Forelimb muscle (tissue), 1 donor: ENCODE measurements around the gene DBP. TPM values are rescaled to one million over a fixed set of nuclear protein-coding genes. Genes with fewer than 3 reads are reported as not detected.

Experiments
- polyA plus RNA-seq: library from polyadenylated mRNA; unstranded; fragments of 120-200 nt; gene quantifications from one replicate; pipeline ENCODE4 v1.2.1, GENCODE V29; 2013; ENCODE audit not compliant: insufficient read length

Gene DBP
- polyA plus RNA-seq, 1 donor = 5.2 TPM

Other genes with a start within 250 kb of the DBP start
- 109 TPM for gene KDELR1, start 245.8 kb downstream of the DBP start, polyA plus RNA-seq
- 1.4 TPM for gene GRIN2D, start 243.7 kb downstream of the DBP start, polyA plus RNA-seq
- gene GRWD1, start 191.4 kb downstream of the DBP start, polyA plus RNA-seq = 23.2 TPM
- 0.81 TPM for gene KCNJ14, start 181.8 kb downstream of the DBP start, polyA plus RNA-seq
- gene CYTH2, start 168.0 kb downstream of the DBP start, polyA plus RNA-seq = 45.7 TPM
- not detected for gene LMTK3, start 125.5 kb downstream of the DBP start, polyA plus RNA-seq
- 0.10 TPM for gene SULT2B1, start 85.2 kb downstream of the DBP start, polyA plus RNA-seq
- gene SPACA4, start 30.6 kb downstream of the DBP start, polyA plus RNA-seq = not detected
- not detected for gene FAM83E, start 22.3 kb downstream of the DBP start, polyA plus RNA-seq
- gene RPL18, start 18.2 kb downstream of the DBP start, polyA plus RNA-seq = 1,725 TPM
- 9.0 TPM for gene SPHK2, start 17.9 kb downstream of the DBP start, polyA plus RNA-seq
- gene CA11, start 8.8 kb upstream of the DBP start, polyA plus RNA-seq = 7.6 TPM
- 2.9 TPM for gene NTN5, start 35.6 kb upstream of the DBP start, polyA plus RNA-seq
- 0.83 TPM for gene FUT2, start 58.6 kb upstream of the DBP start, polyA plus RNA-seq
- gene MAMSTR, start 82.3 kb upstream of the DBP start, polyA plus RNA-seq = 146 TPM
- 25.9 TPM for gene RASIP1, start 103.2 kb upstream of the DBP start, polyA plus RNA-seq
- gene IZUMO1, start 109.5 kb upstream of the DBP start, polyA plus RNA-seq = 2.0 TPM
- gene FUT1, start 115.3 kb upstream of the DBP start, polyA plus RNA-seq = 1.1 TPM
- gene FGF21, start 118.1 kb upstream of the DBP start, polyA plus RNA-seq = not detected
- gene BCAT2, start 173.7 kb upstream of the DBP start, polyA plus RNA-seq = 25.6 TPM
- 3.1 TPM for gene HSD17B14, start 199.1 kb upstream of the DBP start, polyA plus RNA-seq
- gene PLEKHA4, start 231.2 kb upstream of the DBP start, polyA plus RNA-seq = 28.0 TPM
- gene PPP1R15A, start 235.0 kb upstream of the DBP start, polyA plus RNA-seq = 45.9 TPM